Breast epithelium (tissue), 4 donors: ENCODE measurements around the gene ADARB2. TPM values are rescaled to one million over a fixed set of nuclear protein-coding genes. Genes with fewer than 3 reads are reported as not detected.

Source experiments
- DNase-seq, 2 donors: peaks; one replicate each; pipeline ENCODE4 v3.0.0-alpha.2; 2019; ENCODE audit warnings: low spot score in 2 of 2
- H3K27ac ChIP-seq, 2 donors: fragments of 200-600 bp; sonication (generic) in 1 of 2; one replicate each; pipeline ENCODE4 v1.5.1; 2016 to 2019; ENCODE audit warnings: mild to moderate bottlenecking in 1 of 2
- H3K27me3 ChIP-seq, 2 donors: fragments of 200-600 bp; sonication (generic) in 1 of 2; one replicate each; pipeline versions ENCODE4 v1.5.1 to v1.6.0; 2017 to 2019; ENCODE audit warnings: control low read depth in 1 of 2, mild to moderate bottlenecking in 1 of 2
- H3K36me3 ChIP-seq: fragments of 200-600 bp; one replicate; pipeline ENCODE4 v1.5.1; 2019
- H3K4me1 ChIP-seq, 2 donors: fragments of 200-600 bp; sonication (generic); one replicate each; pipeline ENCODE4 v1.5.1; 2016 to 2019; ENCODE audit warnings: control low read depth in 1 of 2
- H3K4me3 ChIP-seq, 3 donors: fragments of 200-600 bp; sonication (generic); 1 replicate in 2 of 3; 2 replicates in 1 of 3; pipeline ENCODE4 v1.5.1; 2016 to 2019; ENCODE audit warnings: mild to moderate bottlenecking in 3 of 3, moderate library complexity in 2 of 3
- H3K9me3 ChIP-seq, 2 donors: fragments of 200-600 bp; sonication (generic) in 1 of 2; one replicate each; pipeline ENCODE4 v1.5.1; 2016 to 2019; ENCODE audit warnings: control low read depth in 1 of 2
- POLR2A ChIP-seq: fragments of 450-650 bp; IDR thresholded peaks from one replicate; pipeline ENCODE4 v1.6.1; 2016; ENCODE audit warnings: antibody characterized with exemption, mild to moderate bottlenecking, moderate library complexity
- POLR2AphosphoS5 ChIP-seq, 3 donors: sonication (generic); formaldehyde crosslinking; IDR thresholded peaks; one replicate each; pipeline ENCODE4 v1.6.1; 2017; ENCODE audit warnings: antibody characterized with exemption in 3 of 3
- intact Hi-C: fragments of 100-400 bp; cut with DNase I; formaldehyde crosslinking; loops from one replicate; pipeline ENCODE4 v1.15.1; 2023; ENCODE audit warnings: low total_unique reads
- total RNA-seq, 3 donors: library from RNA; depleted of rRNA; stranded (reverse); fragments of >200 nt; gene quantifications; one replicate each; pipeline ENCODE4 v1.1.0, GENCODE V29; 2016
- TF ChIP-seq, protein P1 (sequence below), 3 donors: fragments of 450-650 bp; IDR thresholded peaks; one replicate each; pipeline ENCODE4 v1.5.1; 2016 to 2017; ENCODE audit warnings: antibody characterized with exemption in 3 of 3, mild to moderate bottlenecking in 3 of 3, moderate library complexity in 3 of 3

The ADARB2 gene
- total RNA-seq, 3 donors from 2014 or later, result 0.32 to 3.9 (median 2.0) TPM

GRCh38 chr10:1612908-1613307, 124.4 kb downstream of the ADARB2 start:
- Histone ChIP-seq H3K27ac (no peak overlapping the region), H3K4me3 (no peak overlapping the region), H3K36me3 (no peaks in the 10 kb centered on the region), H3K9me3 (no peaks in the 10 kb centered on the region), H3K4me1 (no peaks in the 10 kb centered on the region), H3K27me3 (peaks cover 0 to 48% of the 10 kb centered on the region in 2 donors)
- intact Hi-C loops, result no loop called here
- DNase-seq, result no peak
- no peak for TF ChIP-seq POLR2A
- TF ChIP-seq POLR2AphosphoS5 (IDR thresholded peaks at IDR 0.05), result no peak
- TF ChIP-seq, protein P1, sequence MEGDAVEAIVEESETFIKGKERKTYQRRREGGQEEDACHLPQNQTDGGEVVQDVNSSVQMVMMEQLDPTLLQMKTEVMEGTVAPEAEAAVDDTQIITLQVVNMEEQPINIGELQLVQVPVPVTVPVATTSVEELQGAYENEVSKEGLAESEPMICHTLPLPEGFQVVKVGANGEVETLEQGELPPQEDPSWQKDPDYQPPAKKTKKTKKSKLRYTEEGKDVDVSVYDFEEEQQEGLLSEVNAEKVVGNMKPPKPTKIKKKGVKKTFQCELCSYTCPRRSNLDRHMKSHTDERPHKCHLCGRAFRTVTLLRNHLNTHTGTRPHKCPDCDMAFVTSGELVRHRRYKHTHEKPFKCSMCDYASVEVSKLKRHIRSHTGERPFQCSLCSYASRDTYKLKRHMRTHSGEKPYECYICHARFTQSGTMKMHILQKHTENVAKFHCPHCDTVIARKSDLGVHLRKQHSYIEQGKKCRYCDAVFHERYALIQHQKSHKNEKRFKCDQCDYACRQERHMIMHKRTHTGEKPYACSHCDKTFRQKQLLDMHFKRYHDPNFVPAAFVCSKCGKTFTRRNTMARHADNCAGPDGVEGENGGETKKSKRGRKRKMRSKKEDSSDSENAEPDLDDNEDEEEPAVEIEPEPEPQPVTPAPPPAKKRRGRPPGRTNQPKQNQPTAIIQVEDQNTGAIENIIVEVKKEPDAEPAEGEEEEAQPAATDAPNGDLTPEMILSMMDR (IDR thresholded peaks at IDR 0.05), result no peak

- no peaks in the 10 kb centered on the region for H3K36me3 ChIP-seq
- no peak overlapping the region for H3K4me3 ChIP-seq
- intact Hi-C loops, result no loop called here
- peaks cover 0 to 54% of the 10 kb centered on the region in 2 donors for H3K27me3 ChIP-seq
- no peak for DNase-seq
- H3K9me3 ChIP-seq, result no peaks in the 10 kb centered on the region
- no peak for TF ChIP-seq POLR2AphosphoS5 (IDR thresholded peaks at IDR 0.05)
- TF ChIP-seq, protein P1 (IDR thresholded peaks at IDR 0.05), result no peak
- no peak for TF ChIP-seq POLR2A
- H3K4me1 ChIP-seq, result no peaks in the 10 kb centered on the region
- H3K27ac ChIP-seq, result no peak overlapping the region
These were observed 125.3 kb downstream of the ADARB2 start for GRCh38 chr10:1611936-1612550.

DNA sequence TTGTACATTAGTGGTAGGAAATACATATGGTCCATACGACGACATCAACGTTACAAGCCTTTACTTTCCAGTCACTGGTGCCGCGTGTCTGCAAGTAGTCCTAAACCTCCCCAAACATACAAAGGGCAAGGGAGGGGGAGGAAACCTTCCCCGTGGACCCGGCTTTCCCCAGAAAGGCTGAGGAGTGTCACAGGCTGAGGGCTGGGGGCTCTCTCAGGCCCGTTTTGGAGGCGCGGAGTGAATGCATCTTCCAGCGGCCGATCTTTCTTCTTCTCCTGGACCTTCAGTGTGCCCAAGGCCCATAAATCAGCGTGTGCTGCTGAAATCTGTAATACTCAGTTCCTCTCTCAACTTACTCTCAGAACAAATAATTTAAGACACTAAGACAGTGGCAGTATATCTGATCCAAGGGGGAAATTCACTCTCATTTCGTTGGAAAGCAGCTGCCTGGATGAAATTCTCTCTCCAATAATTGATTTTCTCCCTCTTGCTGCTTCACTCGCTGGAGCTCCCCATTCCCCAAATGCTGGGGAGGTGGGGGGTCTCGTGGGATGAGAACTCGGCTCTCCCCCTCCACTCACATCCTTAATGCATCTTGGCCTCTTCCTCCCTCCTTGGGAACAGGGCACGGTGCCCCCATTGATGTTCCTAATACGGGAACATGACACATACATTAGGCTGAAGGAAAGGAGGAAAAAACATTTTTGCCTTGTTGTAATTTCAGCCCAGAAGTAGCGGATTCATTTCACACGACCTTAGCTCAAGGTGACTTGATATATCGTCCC, 126.1 kb downstream of the ADARB2 start:
- TF ChIP-seq, protein P1 (IDR thresholded peaks at IDR 0.05), result no peak
- TF ChIP-seq POLR2AphosphoS5 (IDR thresholded peaks at IDR 0.05) (no peak), POLR2A (no peak)
- no peaks in the 10 kb centered on the region for H3K36me3 ChIP-seq
- peaks cover 0 to 59% of the 10 kb centered on the region in 2 donors for H3K27me3 ChIP-seq
- intact Hi-C loops, result no loop called here
- no peaks in the 10 kb centered on the region for H3K4me1 ChIP-seq
- DNase-seq, result no peak
- no peaks in the 10 kb centered on the region for H3K9me3 ChIP-seq
- H3K27ac ChIP-seq, result no peak overlapping the region
- no peak overlapping the region for H3K4me3 ChIP-seq

GRCh38 chr10:1609648-1609970, 127.7 kb downstream of the ADARB2 start:
- TF ChIP-seq, protein P1 (IDR thresholded peaks at IDR 0.05), result no peak
- TF ChIP-seq POLR2AphosphoS5 (IDR thresholded peaks at IDR 0.05) (no peak), POLR2A (no peak)
- H3K27me3 ChIP-seq, result peaks cover 0 to 65% of the 10 kb centered on the region in 2 donors
- DNase-seq, result no peak
- H3K36me3 ChIP-seq, result no peaks in the 10 kb centered on the region
- H3K27ac ChIP-seq, result no peak overlapping the region
- intact Hi-C loops, result no loop called here
- H3K4me3 ChIP-seq, result no peak overlapping the region
- no peaks in the 10 kb centered on the region for H3K9me3 ChIP-seq
- H3K4me1 ChIP-seq, result no peaks in the 10 kb centered on the region
